Neural cell (in vitro differentiated cells): Measurements from ENCODE around the gene FCRL6.

Source experiments
- EP300 ChIP-seq: fragments of 450-650 bp; conservative IDR thresholded peaks from 2 replicates; pipeline ENCODE4 v1.6.1; 2014; ENCODE audit warnings: antibody characterized with exemption, mild to moderate bottlenecking, moderate library complexity; ENCODE audit not compliant: poor library complexity, severe bottlenecking
- EZH2 ChIP-seq: fragments of 200-600, 300-800 bp; shearing (Covaris generic), sonication (generic); IDR thresholded peaks from 2 replicates; pipeline ENCODE4 v1.6.1; 2014; ENCODE audit warnings: antibody characterized with exemption, low read length, borderline replicate concordance, mild to moderate bottlenecking; ENCODE audit not compliant: insufficient read depth, poor library complexity, severe bottlenecking
- MXI1 ChIP-seq: fragments of 450-650 bp; conservative IDR thresholded peaks from 2 replicates; pipeline ENCODE4 v1.6.1; 2014; ENCODE audit warnings: antibody characterized with exemption, mild to moderate bottlenecking; ENCODE audit not compliant: poor library complexity, severe bottlenecking
- POLR2AphosphoS5 ChIP-seq: IDR thresholded peaks from 2 replicates; pipeline ENCODE4 v1.6.1; 2012
- RAD21 ChIP-seq: fragments of 450-650 bp; conservative IDR thresholded peaks from 2 replicates; pipeline ENCODE4 v1.6.1; 2014; ENCODE audit warnings: antibody characterized with exemption, mild to moderate bottlenecking, moderate library complexity
- SMC3 ChIP-seq: fragments of 450-650 bp; conservative IDR thresholded peaks from 2 replicates; pipeline ENCODE4 v1.6.1; 2014; ENCODE audit warnings: antibody characterized with exemption, mild to moderate bottlenecking, moderate library complexity; ENCODE audit not compliant: poor library complexity
- TAF1 ChIP-seq: IDR thresholded peaks from 2 replicates; pipeline ENCODE4 v1.6.1; 2012; ENCODE audit warnings: low read depth
- TF ChIP-seq, protein P1 (sequence below): fragments of 450-650 bp; IDR thresholded peaks from 2 replicates; pipeline ENCODE4 v1.5.1; 2014; ENCODE audit warnings: antibody characterized with exemption, mild to moderate bottlenecking, moderate library complexity; ENCODE audit not compliant: poor library complexity, severe bottlenecking

DNA sequence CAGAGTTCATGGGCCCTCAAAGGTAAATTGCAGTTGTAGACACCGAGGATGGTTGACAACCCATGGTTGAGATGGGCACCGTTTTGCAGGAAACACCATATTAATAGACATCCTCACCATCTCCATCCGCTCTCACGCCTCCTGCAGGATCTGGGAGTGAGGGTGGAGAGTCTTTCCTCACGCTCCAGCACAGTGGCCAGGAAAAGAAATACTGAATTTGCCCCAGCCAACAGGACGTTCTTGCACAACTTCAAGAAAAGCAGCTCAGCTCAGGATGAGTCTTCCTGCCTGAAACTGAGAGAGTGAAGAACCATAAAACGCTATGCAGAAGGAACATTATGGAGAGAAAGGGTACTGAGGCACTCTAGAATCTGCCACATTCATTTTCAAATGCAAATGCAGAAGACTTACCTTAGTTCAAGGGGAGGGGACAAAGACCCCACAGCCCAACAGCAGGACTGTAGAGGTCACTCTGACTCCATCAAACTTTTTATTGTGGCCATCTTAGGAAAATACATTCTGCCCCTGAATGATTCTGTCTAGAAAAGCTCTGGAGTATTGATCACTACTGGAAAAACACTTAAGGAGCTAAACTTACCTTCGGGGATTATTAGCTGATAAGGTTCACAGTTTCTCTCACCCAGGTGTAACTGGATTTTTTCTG lies 33.8 kb downstream of the FCRL6 start:
- TF ChIP-seq POLR2AphosphoS5 (no peak), SMC3 (no peak), EP300 (no peak), RAD21 (no peak), TAF1 (no peak), EZH2 (no peak), MXI1 (no peak)
- TF ChIP-seq, protein P1, sequence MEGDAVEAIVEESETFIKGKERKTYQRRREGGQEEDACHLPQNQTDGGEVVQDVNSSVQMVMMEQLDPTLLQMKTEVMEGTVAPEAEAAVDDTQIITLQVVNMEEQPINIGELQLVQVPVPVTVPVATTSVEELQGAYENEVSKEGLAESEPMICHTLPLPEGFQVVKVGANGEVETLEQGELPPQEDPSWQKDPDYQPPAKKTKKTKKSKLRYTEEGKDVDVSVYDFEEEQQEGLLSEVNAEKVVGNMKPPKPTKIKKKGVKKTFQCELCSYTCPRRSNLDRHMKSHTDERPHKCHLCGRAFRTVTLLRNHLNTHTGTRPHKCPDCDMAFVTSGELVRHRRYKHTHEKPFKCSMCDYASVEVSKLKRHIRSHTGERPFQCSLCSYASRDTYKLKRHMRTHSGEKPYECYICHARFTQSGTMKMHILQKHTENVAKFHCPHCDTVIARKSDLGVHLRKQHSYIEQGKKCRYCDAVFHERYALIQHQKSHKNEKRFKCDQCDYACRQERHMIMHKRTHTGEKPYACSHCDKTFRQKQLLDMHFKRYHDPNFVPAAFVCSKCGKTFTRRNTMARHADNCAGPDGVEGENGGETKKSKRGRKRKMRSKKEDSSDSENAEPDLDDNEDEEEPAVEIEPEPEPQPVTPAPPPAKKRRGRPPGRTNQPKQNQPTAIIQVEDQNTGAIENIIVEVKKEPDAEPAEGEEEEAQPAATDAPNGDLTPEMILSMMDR: no peak
